Activated T-cell treated with anti-CD3 and anti-CD28 coated beads, Interleukin-2, amount 50 U/mL, for 72 hours (primary cell): Measurements from ENCODE around the gene PTPRD. TPM values are rescaled to one million over a fixed set of nuclear protein-coding genes. Genes with fewer than 3 reads are reported as not detected.
"Not testable (repeated sequence)": the region's sequence is repeated elsewhere in the genome, so short reads cannot be mapped to it uniquely, and the experiment has no call there.

Experiments
- ATAC-seq, 2 donors: fragments of 150-1000 bp; cut with Tn5 transposase; replicated peaks in 1 of 2; 2 replicates each; pipeline ENCODE4 v1.10.0; 2021; ENCODE audit warnings: moderate library complexity in 2 of 2, mild to moderate bottlenecking in 1 of 2
- DNase-seq, 2 donors: peaks; one replicate each; pipeline ENCODE4 v3.0.0; 2021 to 2022; ENCODE audit warnings: mixed read lengths in 1 of 2
- H3K27ac Mint-ChIP-seq: one replicate; pipeline ENCODE4 v1.8.0; 2022; ENCODE audit warnings: mild to moderate bottlenecking, moderate library complexity, mixed read lengths
- H3K27me3 Mint-ChIP-seq: one replicate; pipeline ENCODE4 v1.8.0; 2022; ENCODE audit warnings: low read depth, mixed read lengths
- H3K36me3 Mint-ChIP-seq, 2 donors: one replicate each; pipeline ENCODE4 v1.8.0; 2022; ENCODE audit warnings: mixed read lengths in 2 of 2, mild to moderate bottlenecking in 1 of 2; ENCODE audit not compliant: insufficient read depth in 2 of 2
- H3K4me1 Mint-ChIP-seq: one replicate; pipeline ENCODE4 v1.8.0; 2022; ENCODE audit warnings: low read depth, mixed read lengths
- H3K4me3 Mint-ChIP-seq, 2 donors: one replicate each; pipeline ENCODE4 v1.8.0; 2022; ENCODE audit warnings: mild to moderate bottlenecking in 2 of 2, mixed read lengths in 2 of 2, moderate library complexity in 2 of 2
- H3K9me3 Mint-ChIP-seq, 2 donors: one replicate each; pipeline ENCODE4 v1.8.0; 2022; ENCODE audit warnings: mixed read lengths in 2 of 2
- total RNA-seq, 2 donors: library from RNA; stranded (reverse); gene quantifications; one replicate each; pipeline ENCODE4 v1.2.3, GENCODE V29; 2022

PTPRD gene
- total RNA-seq, 2 donors from 2014 or later, result 0.44 TPM; not detected in 1

GRCh38 chr9:9133526-9133925, 1479.3 kb downstream of the PTPRD start:
- H3K27me3 Mint-ChIP-seq, result no peaks in the 10 kb centered on the region
- ATAC-seq (no peak), DNase-seq (no peak)
- no peak overlapping the region for H3K4me3 Mint-ChIP-seq
- no peaks in the 10 kb centered on the region for H3K36me3 Mint-ChIP-seq
- H3K27ac Mint-ChIP-seq, result no peak overlapping the region
- peaks cover 1 to 2% of the 10 kb centered on the region in 2 donors for H3K9me3 Mint-ChIP-seq
- H3K4me1 Mint-ChIP-seq, result no peaks in the 10 kb centered on the region

GRCh38 chr9:9124616-9125015, 1488.2 kb downstream of the PTPRD start:
- Mint-ChIP-seq H3K4me1 (no peaks in the 10 kb centered on the region), H3K27me3 (no peaks in the 10 kb centered on the region), H3K4me3 (no peak overlapping the region), H3K27ac (no peak overlapping the region), H3K9me3 (peaks cover 2 to 4% of the 10 kb centered on the region in 2 donors), H3K36me3 (no peaks in the 10 kb centered on the region)
- DNase-seq (no peak), ATAC-seq (no peak)

- Mint-ChIP-seq H3K36me3 (no peaks in the 10 kb centered on the region), H3K27ac (no peak overlapping the region), H3K27me3 (no peaks in the 10 kb centered on the region), H3K9me3 (peaks cover 2 to 4% of the 10 kb centered on the region in 2 donors), H3K4me3 (no peak overlapping the region), H3K4me1 (no peaks in the 10 kb centered on the region)
- no peak for DNase-seq
- ATAC-seq, result no peak
These were observed 1490.4 kb downstream of the PTPRD start for GRCh38 chr9:9122230-9122875.

- H3K36me3 Mint-ChIP-seq, result no peaks in the 10 kb centered on the region
These were observed 1494.9 kb downstream of the PTPRD start for GRCh38 chr9:9117866-9118265.

GRCh38 chr9:9112001-9112720, 1500.6 kb downstream of the PTPRD start:
- Mint-ChIP-seq H3K4me3 (no peak overlapping the region), H3K9me3 (peaks cover 2 to 3% of the 10 kb centered on the region in 2 donors), H3K27me3 (no peaks in the 10 kb centered on the region), H3K36me3 (no peaks in the 10 kb centered on the region), H3K4me1 (no peaks in the 10 kb centered on the region), H3K27ac (no peak overlapping the region)
- no peak for ATAC-seq
- no peak for DNase-seq

More at GRCh38 chr9:9117866-9118265, 1494.9 kb downstream of the PTPRD start:
- no peak overlapping the region for H3K27ac Mint-ChIP-seq
- H3K9me3 Mint-ChIP-seq, result peaks cover 2 to 3% of the 10 kb centered on the region in 2 donors
- no peaks in the 10 kb centered on the region for H3K4me1 Mint-ChIP-seq
- ATAC-seq, result no peak
- H3K27me3 Mint-ChIP-seq, result no peaks in the 10 kb centered on the region
- no peak for DNase-seq
- no peak overlapping the region for H3K4me3 Mint-ChIP-seq

GRCh38 chr9:9108641-9109040, 1504.2 kb downstream of the PTPRD start:
- no peak for ATAC-seq
- Mint-ChIP-seq H3K4me3 (no peak overlapping the region), H3K27ac (no peak overlapping the region), H3K27me3 (no peaks in the 10 kb centered on the region), H3K4me1 (no peaks in the 10 kb centered on the region), H3K36me3 (no peaks in the 10 kb centered on the region), H3K9me3 (peaks cover 0 to 3% of the 10 kb centered on the region in 2 donors)
- no peak for DNase-seq

GRCh38 chr9:9102295-9102694, 1510.5 kb downstream of the PTPRD start:
- H3K9me3 Mint-ChIP-seq, result peaks cover 0 to 5% of the 10 kb centered on the region in 2 donors
- DNase-seq, result no peak
- H3K27ac Mint-ChIP-seq, result no peak overlapping the region
- no peaks in the 10 kb centered on the region for H3K4me1 Mint-ChIP-seq
- H3K4me3 Mint-ChIP-seq, result no peak overlapping the region
- H3K27me3 Mint-ChIP-seq, result no peaks in the 10 kb centered on the region
- no peak for ATAC-seq
- H3K36me3 Mint-ChIP-seq, result no peaks in the 10 kb centered on the region

GRCh38 chr9:9100070-9100469, 1512.7 kb downstream of the PTPRD start:
- H3K4me1 Mint-ChIP-seq, result no peaks in the 10 kb centered on the region
- peaks cover 2 to 7% of the 10 kb centered on the region in 2 donors for H3K9me3 Mint-ChIP-seq
- DNase-seq, result no peak
- no peak overlapping the region for H3K27ac Mint-ChIP-seq
- no peak overlapping the region for H3K4me3 Mint-ChIP-seq
- H3K27me3 Mint-ChIP-seq, result no peaks in the 10 kb centered on the region
- H3K36me3 Mint-ChIP-seq, result no peaks in the 10 kb centered on the region
- no peak for ATAC-seq

GRCh38 chr9:9099646-9100045, 1513.2 kb downstream of the PTPRD start:
- no peak for DNase-seq
- H3K27ac Mint-ChIP-seq, result no peak overlapping the region
- H3K9me3 Mint-ChIP-seq, result peaks cover 2 to 6% of the 10 kb centered on the region in 2 donors
- no peaks in the 10 kb centered on the region for H3K36me3 Mint-ChIP-seq
- no peaks in the 10 kb centered on the region for H3K4me1 Mint-ChIP-seq
- no peak overlapping the region for H3K4me3 Mint-ChIP-seq
- no peaks in the 10 kb centered on the region for H3K27me3 Mint-ChIP-seq
- no peak for ATAC-seq

GRCh38 chr9:9097254-9097653, 1515.5 kb downstream of the PTPRD start:
- H3K27ac Mint-ChIP-seq, DNase-seq, ATAC-seq, H3K27me3 Mint-ChIP-seq, H3K36me3 Mint-ChIP-seq, H3K4me3 Mint-ChIP-seq, H3K4me1 Mint-ChIP-seq, H3K9me3 Mint-ChIP-seq: not testable (repeated sequence)

GRCh38 chr9:9091387-9091786, 1521.4 kb downstream of the PTPRD start:
- peaks cover 2 to 5% of the 10 kb centered on the region in 2 donors for H3K9me3 Mint-ChIP-seq
- no peaks in the 10 kb centered on the region for H3K27me3 Mint-ChIP-seq
- no peak overlapping the region for H3K4me3 Mint-ChIP-seq
- no peaks in the 10 kb centered on the region for H3K4me1 Mint-ChIP-seq
- no peak for ATAC-seq
- no peak overlapping the region for H3K27ac Mint-ChIP-seq
- no peaks in the 10 kb centered on the region for H3K36me3 Mint-ChIP-seq
- DNase-seq, result no peak

- ATAC-seq (no peak), DNase-seq (no peak)
- Mint-ChIP-seq H3K9me3 (peaks cover 11 to 20% of the 10 kb centered on the region in 2 donors), H3K36me3 (peaks cover 4 to 5% of the 10 kb centered on the region in 2 donors), H3K4me1 (no peaks in the 10 kb centered on the region), H3K27me3 (no peaks in the 10 kb centered on the region), H3K27ac (no peak overlapping the region), H3K4me3 (no peak overlapping the region)
These were observed 1533.3 kb downstream of the PTPRD start for GRCh38 chr9:9079473-9079872.

- Mint-ChIP-seq H3K9me3 (peaks cover 9 to 20% of the 10 kb centered on the region in 2 donors), H3K4me3 (no peak overlapping the region), H3K4me1 (no peaks in the 10 kb centered on the region), H3K27ac (no peak overlapping the region), H3K27me3 (no peaks in the 10 kb centered on the region), H3K36me3 (peaks cover 4 to 5% of the 10 kb centered on the region in 2 donors)
- ATAC-seq (no peak), DNase-seq (no peak)
These were observed 1534.5 kb downstream of the PTPRD start for GRCh38 chr9:9078301-9078700.
